HG03060 (cell line): Measurements from ENCODE around the gene OARD1.
"Not testable (repeated sequence)": the region's sequence is repeated elsewhere in the genome, so short reads cannot be mapped to it uniquely, and the experiment has no call there.

Experiments
- ATAC-seq: cut with Tn5 transposase; IDR thresholded peaks from one replicate; pipeline ENCODE4 v1.9.1; 2021; ENCODE audit warnings: low read depth, moderate number of reproducible peaks; ENCODE audit not compliant: unreplicated experiment

The OARD1 gene

GRCh38 chr6:41071923-41072835 is at the start of gene OARD1:
Gene OARD1, minus strand, starts transcription at chr6:41072356. Its CDS starts 722 bp downstream, at chr6:41071634.
- peak; percentile 69 for ATAC-seq

GRCh38 chr6:41120058-41120457 is 47.9 kb upstream of the OARD1 start:
- ATAC-seq = no peak

GRCh38 chr6:41119508-41119907 is 47.4 kb upstream of the OARD1 start:
- no peak for ATAC-seq

- ATAC-seq = not testable (repeated sequence)
Observed at GRCh38 chr6:41115027-41115426, 42.9 kb upstream of the OARD1 start.

GRCh38 chr6:41111017-41111416 is 38.9 kb upstream of the OARD1 start:
- no peak for ATAC-seq

GRCh38 chr6:41103847-41104246 is 31.7 kb upstream of the OARD1 start:
- no peak for ATAC-seq

GRCh38 chr6:41100871-41101287 is 28.7 kb upstream of the OARD1 start:
- no peak for ATAC-seq

GRCh38 chr6:41098366-41098765 is 26.2 kb upstream of the OARD1 start:
- no peak for ATAC-seq

GRCh38 chr6:41097467-41098090 is 25.4 kb upstream of the OARD1 start:
- no peak for ATAC-seq

- ATAC-seq = no peak
Observed at GRCh38 chr6:41093729-41094128, 21.6 kb upstream of the OARD1 start.

GRCh38 chr6:41092421-41093140 is 20.4 kb upstream of the OARD1 start:
- ATAC-seq = no peak

- ATAC-seq = no peak
Observed at GRCh38 chr6:41090841-41091761, 18.9 kb upstream of the OARD1 start.

- ATAC-seq = no peak
Observed at GRCh38 chr6:41088451-41088850, 16.3 kb upstream of the OARD1 start.

GRCh38 chr6:41085182-41085581 is 13.0 kb upstream of the OARD1 start:
- ATAC-seq = no peak

GRCh38 chr6:41083072-41083471 is 10.9 kb upstream of the OARD1 start:
- no peak for ATAC-seq

- ATAC-seq = no peak
Observed at GRCh38 chr6:41080621-41081020, 8.5 kb upstream of the OARD1 start.

- no peak for ATAC-seq
Observed at GRCh38 chr6:41079080-41079479, 6.9 kb upstream of the OARD1 start.

- no peak for ATAC-seq
Observed at GRCh38 chr6:41078101-41078500, 5.9 kb upstream of the OARD1 start.

GRCh38 chr6:41077536-41077935 is 5.4 kb upstream of the OARD1 start:
- no peak for ATAC-seq
